GM20000 (cell line): Measurements from ENCODE around the gene ADRA2C.

Source experiments
- DNase-seq: peaks from one replicate; pipeline ENCODE4 v3.0.0; 2012; ENCODE audit warnings: low spot score
- CTCF ChIP-seq: IDR thresholded peaks from 2 replicates; pipeline ENCODE4 v1.5.1; 2012; ENCODE audit warnings: mild to moderate bottlenecking, control low read depth; ENCODE audit errors: extremely low read depth, missing control alignments

Gene ADRA2C

GRCh38 chr4:3785292-3785565, 19.0 kb downstream of the ADRA2C start:
- DNase-seq: no peak
- no peak for TF ChIP-seq CTCF

GRCh38 chr4:3786196-3786869, 20.1 kb downstream of the ADRA2C start:
- DNase-seq: no peak
- TF ChIP-seq CTCF: no peak

- TF ChIP-seq CTCF: no peak
- no peak for DNase-seq
Measured at GRCh38 chr4:3787489-3788365, 21.5 kb downstream of the ADRA2C start.

- DNase-seq: no peak
- no peak for TF ChIP-seq CTCF
Measured at GRCh38 chr4:3788366-3788660, 22.1 kb downstream of the ADRA2C start.

GRCh38 chr4:3789587-3789986, 23.4 kb downstream of the ADRA2C start:
- no peak for TF ChIP-seq CTCF

GRCh38 chr4:3790006-3790561, 23.9 kb downstream of the ADRA2C start:
- DNase-seq: no peak
- TF ChIP-seq CTCF: no peak

More at GRCh38 chr4:3789587-3789986, 23.4 kb downstream of the ADRA2C start:
- no peak for DNase-seq

GRCh38 chr4:3791256-3791655, 25.1 kb downstream of the ADRA2C start:
- no peak for TF ChIP-seq CTCF
- no peak for DNase-seq
